HUES48 (cell line): ENCODE results near the gene DPYD.
"Not testable (repeated sequence)": the region's sequence is repeated elsewhere in the genome, so short reads cannot be mapped to it uniquely, and the experiment has no call there.

Source experiments
- H3K27ac ChIP-seq: one replicate; pipeline ENCODE4 v1.7.0; 2013; ENCODE audit warnings: low read depth, low read length, inconsistent platforms
- H3K27me3 ChIP-seq: 2 replicates; pipeline ENCODE4 v1.6.1; 2013; ENCODE audit warnings: mild to moderate bottlenecking, low read length; ENCODE audit not compliant: control insufficient read depth, insufficient read depth
- H3K36me3 ChIP-seq: 2 replicates; pipeline ENCODE4 v1.6.1; 2013; ENCODE audit warnings: low read length; ENCODE audit not compliant: control insufficient read depth, insufficient read depth
- H3K4me1 ChIP-seq: 2 replicates; pipeline ENCODE4 v1.6.1; 2013; ENCODE audit warnings: mild to moderate bottlenecking, low read length; ENCODE audit not compliant: control insufficient read depth, insufficient read depth
- H3K4me3 ChIP-seq: 2 replicates; pipeline ENCODE4 v1.5.1; 2013; ENCODE audit warnings: mild to moderate bottlenecking, low read depth, low read length
- H3K9ac ChIP-seq: 2 replicates; pipeline ENCODE4 v1.6.1; 2013; ENCODE audit warnings: mild to moderate bottlenecking, low read depth, low read length, moderate library complexity
- H3K9me3 ChIP-seq: 2 replicates; pipeline ENCODE4 v1.6.1; 2013; ENCODE audit warnings: low read length; ENCODE audit not compliant: control insufficient read depth, insufficient read depth

Gene DPYD

GRCh38 chr1:97350241-97350640, 570.6 kb downstream of the DPYD start:
- Histone ChIP-seq H3K27ac (no peak overlapping the region), H3K9me3 (no peaks in the 10 kb centered on the region), H3K27me3 (no peaks in the 10 kb centered on the region), H3K9ac (no peak overlapping the region), H3K4me1 (peaks cover 21% of the 10 kb centered on the region), H3K4me3 (no peak overlapping the region), H3K36me3 (no peaks in the 10 kb centered on the region)

- not testable (repeated sequence) for H3K9me3 ChIP-seq, H3K36me3 ChIP-seq
These were observed 571.0 kb downstream of the DPYD start for GRCh38 chr1:97349794-97350193.

GRCh38 chr1:97348599-97349265, 572.1 kb downstream of the DPYD start:
- H3K4me3 ChIP-seq = no peak overlapping the region
- no peak overlapping the region for H3K27ac ChIP-seq
- H3K27me3 ChIP-seq = no peaks in the 10 kb centered on the region
- H3K4me1 ChIP-seq = peaks cover 21% of the 10 kb centered on the region
- H3K36me3 ChIP-seq = no peaks in the 10 kb centered on the region
- no peak overlapping the region for H3K9ac ChIP-seq
- H3K9me3 ChIP-seq = no peaks in the 10 kb centered on the region

More at GRCh38 chr1:97349794-97350193, 571.0 kb downstream of the DPYD start:
- not testable (repeated sequence) for H3K27ac ChIP-seq, H3K27me3 ChIP-seq, H3K4me3 ChIP-seq, H3K9ac ChIP-seq
- H3K4me1 ChIP-seq = peaks cover 21% of the 10 kb centered on the region

- Histone ChIP-seq H3K4me1 (no peaks in the 10 kb centered on the region), H3K27me3 (no peaks in the 10 kb centered on the region), H3K9ac (no peak overlapping the region), H3K27ac (no peak overlapping the region), H3K4me3 (no peak overlapping the region), H3K36me3 (no peaks in the 10 kb centered on the region), H3K9me3 (no peaks in the 10 kb centered on the region)
These were observed 579.9 kb downstream of the DPYD start for GRCh38 chr1:97340951-97341350.

- H3K9ac ChIP-seq = no peak overlapping the region
- H3K9me3 ChIP-seq = no peaks in the 10 kb centered on the region
- no peak overlapping the region for H3K27ac ChIP-seq
- no peaks in the 10 kb centered on the region for H3K36me3 ChIP-seq
- H3K27me3 ChIP-seq = no peaks in the 10 kb centered on the region
- H3K4me1 ChIP-seq = no peaks in the 10 kb centered on the region
- no peak overlapping the region for H3K4me3 ChIP-seq
These were observed 582.5 kb downstream of the DPYD start for GRCh38 chr1:97338347-97338746.

GRCh38 chr1:97337250-97338030, 583.4 kb downstream of the DPYD start:
- no peak overlapping the region for H3K4me3 ChIP-seq
- no peaks in the 10 kb centered on the region for H3K27me3 ChIP-seq
- no peak overlapping the region for H3K27ac ChIP-seq
- H3K9me3 ChIP-seq = no peaks in the 10 kb centered on the region
- no peaks in the 10 kb centered on the region for H3K4me1 ChIP-seq
- no peak overlapping the region for H3K9ac ChIP-seq
- no peaks in the 10 kb centered on the region for H3K36me3 ChIP-seq

GRCh38 chr1:97334454-97334853, 586.4 kb downstream of the DPYD start:
- Histone ChIP-seq H3K27me3 (no peaks in the 10 kb centered on the region), H3K9ac (no peak overlapping the region), H3K36me3 (no peaks in the 10 kb centered on the region), H3K27ac (no peak overlapping the region), H3K4me3 (no peak overlapping the region), H3K4me1 (no peaks in the 10 kb centered on the region), H3K9me3 (no peaks in the 10 kb centered on the region)

GRCh38 chr1:97332716-97333115, 588.1 kb downstream of the DPYD start:
- Histone ChIP-seq H3K36me3 (no peaks in the 10 kb centered on the region), H3K4me3 (no peak overlapping the region), H3K9ac (no peak overlapping the region), H3K4me1 (no peaks in the 10 kb centered on the region), H3K27ac (no peak overlapping the region), H3K27me3 (no peaks in the 10 kb centered on the region), H3K9me3 (no peaks in the 10 kb centered on the region)

- Histone ChIP-seq H3K9me3 (no peaks in the 10 kb centered on the region), H3K4me1 (no peaks in the 10 kb centered on the region), H3K27ac (no peak overlapping the region), H3K9ac (no peak overlapping the region), H3K27me3 (no peaks in the 10 kb centered on the region), H3K4me3 (no peak overlapping the region), H3K36me3 (no peaks in the 10 kb centered on the region)
These were observed 589.7 kb downstream of the DPYD start for GRCh38 chr1:97331165-97331564.

GRCh38 chr1:97314685-97315084, 606.1 kb downstream of the DPYD start:
- no peaks in the 10 kb centered on the region for H3K27me3 ChIP-seq
- no peaks in the 10 kb centered on the region for H3K4me1 ChIP-seq
- H3K27ac ChIP-seq = no peak overlapping the region
- no peak overlapping the region for H3K9ac ChIP-seq
- H3K9me3 ChIP-seq = no peaks in the 10 kb centered on the region
- no peak overlapping the region for H3K4me3 ChIP-seq
- H3K36me3 ChIP-seq = no peaks in the 10 kb centered on the region

- H3K4me3 ChIP-seq = no peak overlapping the region
- H3K27me3 ChIP-seq = no peaks in the 10 kb centered on the region
- H3K9ac ChIP-seq = no peak overlapping the region
- no peak overlapping the region for H3K27ac ChIP-seq
- no peaks in the 10 kb centered on the region for H3K9me3 ChIP-seq
- H3K36me3 ChIP-seq = no peaks in the 10 kb centered on the region
- H3K4me1 ChIP-seq = no peaks in the 10 kb centered on the region
These were observed 612.7 kb downstream of the DPYD start for GRCh38 chr1:97308131-97308530.
